SU-DHL-6 (cell line): ENCODE measurements around the gene THEMIS.

ENCODE experiments used
- EZH2phosphoT487 ChIP-seq: fragments of 200-600 bp; sonication (generic), shearing (Covaris generic); conservative IDR thresholded peaks from 2 replicates; pipeline ENCODE4 v1.6.1; 2018; ENCODE audit warnings: mild to moderate bottlenecking, antibody characterized with exemption, low read length, moderate library complexity, mixed read lengths
- TF ChIP-seq, protein P1 (sequence below): fragments of 200-600 bp; sonication (generic); IDR thresholded peaks from one replicate; pipeline ENCODE4 v1.5.1; 2017; ENCODE audit warnings: antibody characterized with exemption, mild to moderate bottlenecking, low read length, moderate library complexity; ENCODE audit not compliant: insufficient read depth, poor library complexity, severe bottlenecking

DNA sequence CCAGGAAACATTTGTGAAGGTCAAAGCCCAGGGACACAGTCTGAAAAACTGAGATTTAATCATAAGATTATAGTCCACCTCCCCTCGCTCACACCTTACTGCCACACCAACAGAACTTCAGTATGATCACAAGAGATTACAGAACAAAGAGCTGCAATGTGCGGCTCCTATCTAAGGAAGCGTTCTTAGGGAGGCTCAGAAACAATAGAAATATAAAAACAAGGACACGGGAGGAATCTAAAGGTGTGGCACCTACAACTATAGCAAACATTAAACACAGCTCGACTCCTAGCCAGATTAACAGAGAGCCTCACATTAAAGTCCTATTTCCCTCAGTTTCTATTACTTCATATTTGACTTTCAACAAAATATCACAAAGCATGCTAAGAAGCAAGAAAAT, 40.4 kb upstream of the THEMIS start:
- TF ChIP-seq, protein P1, sequence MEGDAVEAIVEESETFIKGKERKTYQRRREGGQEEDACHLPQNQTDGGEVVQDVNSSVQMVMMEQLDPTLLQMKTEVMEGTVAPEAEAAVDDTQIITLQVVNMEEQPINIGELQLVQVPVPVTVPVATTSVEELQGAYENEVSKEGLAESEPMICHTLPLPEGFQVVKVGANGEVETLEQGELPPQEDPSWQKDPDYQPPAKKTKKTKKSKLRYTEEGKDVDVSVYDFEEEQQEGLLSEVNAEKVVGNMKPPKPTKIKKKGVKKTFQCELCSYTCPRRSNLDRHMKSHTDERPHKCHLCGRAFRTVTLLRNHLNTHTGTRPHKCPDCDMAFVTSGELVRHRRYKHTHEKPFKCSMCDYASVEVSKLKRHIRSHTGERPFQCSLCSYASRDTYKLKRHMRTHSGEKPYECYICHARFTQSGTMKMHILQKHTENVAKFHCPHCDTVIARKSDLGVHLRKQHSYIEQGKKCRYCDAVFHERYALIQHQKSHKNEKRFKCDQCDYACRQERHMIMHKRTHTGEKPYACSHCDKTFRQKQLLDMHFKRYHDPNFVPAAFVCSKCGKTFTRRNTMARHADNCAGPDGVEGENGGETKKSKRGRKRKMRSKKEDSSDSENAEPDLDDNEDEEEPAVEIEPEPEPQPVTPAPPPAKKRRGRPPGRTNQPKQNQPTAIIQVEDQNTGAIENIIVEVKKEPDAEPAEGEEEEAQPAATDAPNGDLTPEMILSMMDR = no peak
- TF ChIP-seq EZH2phosphoT487 = no peak
